ENCODE results near the gene TACC3.

- no peak for TF ChIP-seq ZNF585B (tag by site-specific recombination; IDR thresholded peaks at IDR 0.05)
- no peak for TF ChIP-seq CTCF (tag by site-specific recombination; IDR thresholded peaks at IDR 0.05)
- no peak for TF ChIP-seq SALL2 (tag by site-specific recombination; IDR thresholded peaks at IDR 0.05; ENCODE audit: borderline replicate concordance)
- no peak for TF ChIP-seq ZBTB7A (tag by site-specific recombination; IDR thresholded peaks at IDR 0.05; ENCODE audit: low read depth)
- no peak for TF ChIP-seq PRDM1 (tag by site-specific recombination; IDR thresholded peaks at IDR 0.05)
These were observed 58.5 kb downstream of the TACC3 start for GRCh38 chr4:1779588-1780382.

Data from HEK293 (cell line).